ENCODE results near the gene CDC45.
A peak's percentile ranks its signal among the peaks of the same experiment; 100 is the strongest.
"Not testable (repeated sequence)": the region's sequence is repeated elsewhere in the genome, so short reads cannot be mapped to it uniquely, and the experiment has no call there.

Gene CDC45

GRCh38 chr22:19445279-19445982 is 34.3 kb upstream of the CDC45 start:
- H3K36me3 Mint-ChIP-seq, H3K27me3 Mint-ChIP-seq, H3K9me3 Mint-ChIP-seq: not testable (repeated sequence)
- H3K4me3 Mint-ChIP-seq = peak overlapping the region; percentile 53
- H3K4me1 Mint-ChIP-seq = peaks cover 53% of the 10 kb centered on the region
- peak overlapping the region; percentile 53 for H3K27ac Mint-ChIP-seq

- no peaks in the 10 kb centered on the region for H3K27me3 Mint-ChIP-seq
- peak overlapping the region; percentile 93 for H3K4me3 Mint-ChIP-seq
- no peaks in the 10 kb centered on the region for H3K9me3 Mint-ChIP-seq
- peaks cover 8% of the 10 kb centered on the region for H3K36me3 Mint-ChIP-seq
- H3K4me1 Mint-ChIP-seq = peaks cover 53% of the 10 kb centered on the region
- H3K27ac Mint-ChIP-seq = peak overlapping the region; percentile 57
These were observed 33.0 kb upstream of the CDC45 start for GRCh38 chr22:19446603-19447329.

DNA sequence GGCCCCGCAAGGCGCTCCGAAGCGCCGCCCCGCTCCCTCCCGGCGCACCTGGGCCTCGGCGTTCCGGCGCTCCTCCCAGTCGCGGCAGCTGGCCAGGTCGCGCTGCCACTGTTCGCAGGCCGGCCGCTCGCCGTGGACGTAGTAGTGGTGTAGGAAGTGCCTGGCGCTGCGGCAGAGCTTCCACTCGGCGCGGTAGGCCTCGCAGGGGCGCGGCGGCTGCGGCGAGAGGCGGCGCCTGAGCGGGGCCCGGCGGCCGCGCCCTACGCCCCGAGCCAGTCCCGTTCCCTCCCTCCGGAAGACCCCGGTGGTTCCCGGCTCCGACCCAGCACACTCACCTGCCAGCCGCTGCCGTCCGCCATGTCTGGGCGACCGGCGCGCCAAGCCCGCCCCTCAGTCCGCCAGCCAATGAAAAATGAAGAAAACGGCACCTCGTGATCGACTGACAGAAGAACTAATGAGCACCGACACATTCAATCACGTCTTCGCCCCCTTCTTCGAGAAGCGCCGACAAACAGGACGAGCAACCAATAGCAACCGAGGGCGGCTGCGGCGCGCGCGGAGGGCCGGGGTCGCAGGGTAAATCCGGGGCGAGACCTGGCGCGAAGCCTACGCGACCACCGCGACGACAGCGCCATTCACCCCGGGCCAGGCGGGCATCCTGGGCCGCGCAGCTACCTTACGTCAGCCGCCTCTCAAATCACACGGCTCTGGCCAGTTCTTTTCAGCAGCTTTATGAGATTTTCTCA is 32.2 kb upstream of the CDC45 start, which contains the start of gene C22orf39:
C22orf39 (minus strand) TSS at position 382 of the 746 bp plus-strand sequence; CDS start at position 359, 23 bp downstream.
- H3K9me3 Mint-ChIP-seq = no peaks in the 10 kb centered on the region
- peaks cover 9% of the 10 kb centered on the region for H3K36me3 Mint-ChIP-seq
- H3K4me1 Mint-ChIP-seq = peaks cover 50% of the 10 kb centered on the region
- H3K27ac Mint-ChIP-seq = peak within 1 kb of the TSS; percentile 93
- H3K4me3 Mint-ChIP-seq = peak within 1 kb of the TSS; percentile 93
- H3K27me3 Mint-ChIP-seq = no peaks in the 10 kb centered on the region

GRCh38 chr22:19448076-19448607 is 31.6 kb upstream of the CDC45 start:
- peaks cover 46% of the 10 kb centered on the region for H3K4me1 Mint-ChIP-seq
- peak overlapping the region; percentile 93 for H3K4me3 Mint-ChIP-seq
- no peaks in the 10 kb centered on the region for H3K9me3 Mint-ChIP-seq
- H3K36me3 Mint-ChIP-seq = peaks cover 9% of the 10 kb centered on the region
- peak overlapping the region; percentile 93 for H3K27ac Mint-ChIP-seq
- H3K27me3 Mint-ChIP-seq = no peaks in the 10 kb centered on the region

- H3K36me3 Mint-ChIP-seq = peaks cover 9% of the 10 kb centered on the region
- peak overlapping the region; percentile 59 for H3K27ac Mint-ChIP-seq
- no peaks in the 10 kb centered on the region for H3K9me3 Mint-ChIP-seq
- H3K4me1 Mint-ChIP-seq = peaks cover 38% of the 10 kb centered on the region
- no peaks in the 10 kb centered on the region for H3K27me3 Mint-ChIP-seq
- peak overlapping the region; percentile 45 for H3K4me3 Mint-ChIP-seq
These were observed 30.8 kb upstream of the CDC45 start for GRCh38 chr22:19448739-19449421.

DNA sequence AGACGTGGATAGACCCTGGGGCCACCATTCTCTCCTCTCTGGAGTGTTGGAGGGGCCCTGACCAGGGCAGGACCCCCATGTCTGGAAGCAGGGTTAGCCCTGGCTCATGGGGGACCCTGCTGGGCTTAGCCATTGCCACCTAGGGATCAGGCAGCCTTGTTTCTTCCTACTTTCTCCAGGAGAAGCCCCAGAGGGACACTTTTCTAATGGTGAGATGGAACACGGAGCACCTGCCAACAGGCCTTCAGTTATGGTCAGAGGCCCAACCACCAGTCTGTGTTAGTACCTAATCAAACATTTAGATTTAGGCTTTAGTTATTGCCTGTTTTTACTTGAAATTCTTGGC is 30.3 kb upstream of the CDC45 start:
- Mint-ChIP-seq H3K27me3 (no peaks in the 10 kb centered on the region), H3K9me3 (no peaks in the 10 kb centered on the region), H3K4me1 (peaks cover 36% of the 10 kb centered on the region), H3K4me3 (no peak overlapping the region), H3K27ac (no peak overlapping the region), H3K36me3 (peaks cover 9% of the 10 kb centered on the region)

DNA sequence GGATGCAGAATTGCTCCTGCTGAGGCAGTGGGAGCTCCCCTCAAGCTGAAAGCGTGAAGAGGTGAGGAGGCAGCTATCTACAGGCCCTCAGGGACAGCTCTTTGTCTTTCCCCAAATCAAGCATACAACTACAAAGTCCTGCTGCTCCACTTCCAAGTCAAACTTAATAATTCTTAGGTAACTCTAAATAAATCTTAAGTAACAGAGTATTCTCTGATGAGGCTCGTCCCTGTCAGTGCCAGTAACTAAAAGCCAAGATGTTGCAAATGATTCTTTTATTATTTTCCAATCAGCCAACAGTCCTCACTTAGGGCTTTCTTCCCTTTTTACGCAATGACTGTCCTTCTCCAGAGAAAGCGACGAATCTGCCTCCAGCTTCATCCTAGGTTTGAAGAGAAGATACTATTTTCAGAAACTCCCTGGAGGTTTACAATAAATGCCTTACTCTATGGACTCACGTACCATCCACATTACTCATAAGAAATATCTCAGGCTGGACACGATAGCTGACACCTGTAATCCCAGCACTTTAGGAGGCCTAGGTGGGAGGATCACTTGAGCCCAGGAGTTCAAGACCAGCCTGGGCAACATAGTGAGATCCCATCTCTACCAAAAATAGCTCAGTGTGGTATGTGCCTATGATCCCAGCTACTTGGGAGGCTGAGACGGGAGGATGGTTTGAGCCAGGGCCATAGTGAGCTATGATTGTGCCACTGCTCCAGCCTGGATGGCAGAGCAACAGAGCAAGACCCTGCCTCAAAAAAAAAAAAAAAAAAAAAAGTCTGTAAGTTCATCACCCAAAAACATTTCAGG is 29.2 kb upstream of the CDC45 start:
- Mint-ChIP-seq H3K9me3 (no peaks in the 10 kb centered on the region), H3K4me1 (peaks cover 27% of the 10 kb centered on the region), H3K36me3 (peaks cover 14% of the 10 kb centered on the region), H3K4me3 (no peak overlapping the region), H3K27ac (peak overlapping the region; percentile 62), H3K27me3 (no peaks in the 10 kb centered on the region)

DNA sequence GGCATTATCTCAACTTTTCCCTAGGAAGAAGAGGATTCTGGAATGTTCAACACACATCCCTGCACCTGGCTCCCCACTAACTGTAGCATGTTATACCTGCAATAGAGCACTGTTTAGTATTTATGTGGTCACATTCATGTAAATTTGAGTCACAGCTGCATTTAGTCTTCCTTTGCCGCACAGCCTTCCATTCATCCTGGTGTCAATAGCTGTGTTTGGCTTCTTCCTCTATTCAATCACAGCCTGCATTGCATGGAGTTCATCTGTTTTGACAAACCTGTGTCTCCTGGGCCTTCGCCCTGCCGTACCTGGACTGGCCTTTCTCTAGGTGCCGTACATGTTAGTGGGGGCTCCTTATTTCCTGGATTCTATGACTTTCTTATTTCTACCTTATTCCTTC is 28.1 kb upstream of the CDC45 start:
- Mint-ChIP-seq H3K27ac (no peak overlapping the region), H3K36me3 (peaks cover 15% of the 10 kb centered on the region)

GRCh38 chr22:19453718-19454117 is 26.0 kb upstream of the CDC45 start:
- no peak overlapping the region for H3K4me3 Mint-ChIP-seq
- H3K4me1 Mint-ChIP-seq = peaks cover 6% of the 10 kb centered on the region
- H3K27me3 Mint-ChIP-seq = no peaks in the 10 kb centered on the region
- H3K9me3 Mint-ChIP-seq = no peaks in the 10 kb centered on the region
- peaks cover 15% of the 10 kb centered on the region for H3K36me3 Mint-ChIP-seq
- H3K27ac Mint-ChIP-seq = no peak overlapping the region

More for the DNA sequence above, 28.1 kb upstream of the CDC45 start:
- Mint-ChIP-seq H3K4me1 (peaks cover 20% of the 10 kb centered on the region), H3K27me3 (no peaks in the 10 kb centered on the region), H3K9me3 (no peaks in the 10 kb centered on the region), H3K4me3 (no peak overlapping the region)

DNA sequence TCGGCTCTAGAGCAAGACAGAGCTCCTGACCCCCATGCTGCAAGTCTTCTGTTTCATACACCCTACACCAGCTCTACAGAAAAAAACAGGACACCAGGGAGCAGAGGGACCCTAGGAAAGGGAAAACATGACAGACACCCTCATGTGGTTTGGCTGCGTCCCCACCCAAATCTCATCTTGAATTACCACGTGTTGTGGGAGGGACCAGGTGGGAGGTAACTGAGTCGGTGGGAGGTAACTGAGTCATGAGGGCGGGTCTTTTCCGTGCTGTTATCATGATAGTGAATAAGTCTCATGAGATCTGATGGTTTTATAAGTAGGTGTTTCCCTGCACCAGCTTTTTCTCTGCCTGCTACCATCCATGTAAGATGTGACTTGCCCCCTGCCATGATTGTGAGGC is 25.6 kb upstream of the CDC45 start:
- H3K36me3 Mint-ChIP-seq = peaks cover 15% of the 10 kb centered on the region
- H3K4me3 Mint-ChIP-seq = no peak overlapping the region
- no peaks in the 10 kb centered on the region for H3K9me3 Mint-ChIP-seq
- H3K27me3 Mint-ChIP-seq = no peaks in the 10 kb centered on the region
- peaks cover 5% of the 10 kb centered on the region for H3K4me1 Mint-ChIP-seq
- peak overlapping the region; percentile 56 for H3K27ac Mint-ChIP-seq

DNA sequence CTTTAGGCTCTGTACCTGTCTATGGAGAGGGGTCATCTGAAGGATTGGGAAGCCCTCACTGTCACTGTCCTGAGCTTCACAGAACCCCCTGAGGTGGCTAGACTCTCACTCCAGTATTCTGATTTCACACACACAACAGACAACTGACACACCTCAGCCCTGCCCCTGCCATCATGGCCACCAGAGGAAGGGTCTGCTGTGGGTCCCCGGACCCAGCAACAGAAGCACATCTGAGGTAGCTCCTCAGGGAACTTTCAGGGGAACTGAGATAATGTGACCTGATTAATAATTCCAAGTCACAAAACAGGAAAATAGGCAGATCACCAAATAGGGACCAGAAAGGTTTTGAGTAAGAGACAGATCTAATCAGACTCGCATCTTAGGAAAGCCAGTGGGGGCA is 24.7 kb upstream of the CDC45 start:
- peaks cover 5% of the 10 kb centered on the region for H3K4me1 Mint-ChIP-seq
- H3K9me3 Mint-ChIP-seq = no peaks in the 10 kb centered on the region
- no peak overlapping the region for H3K4me3 Mint-ChIP-seq
- H3K27me3 Mint-ChIP-seq = no peaks in the 10 kb centered on the region
- H3K36me3 Mint-ChIP-seq = peaks cover 15% of the 10 kb centered on the region
- H3K27ac Mint-ChIP-seq = no peak overlapping the region

- no peak overlapping the region for H3K27ac Mint-ChIP-seq
- peaks cover 5% of the 10 kb centered on the region for H3K4me1 Mint-ChIP-seq
- H3K4me3 Mint-ChIP-seq = no peak overlapping the region
- peaks cover 15% of the 10 kb centered on the region for H3K36me3 Mint-ChIP-seq
- H3K9me3 Mint-ChIP-seq = no peaks in the 10 kb centered on the region
- H3K27me3 Mint-ChIP-seq = no peaks in the 10 kb centered on the region
These were observed 23.9 kb upstream of the CDC45 start for GRCh38 chr22:19455585-19456370.

DNA sequence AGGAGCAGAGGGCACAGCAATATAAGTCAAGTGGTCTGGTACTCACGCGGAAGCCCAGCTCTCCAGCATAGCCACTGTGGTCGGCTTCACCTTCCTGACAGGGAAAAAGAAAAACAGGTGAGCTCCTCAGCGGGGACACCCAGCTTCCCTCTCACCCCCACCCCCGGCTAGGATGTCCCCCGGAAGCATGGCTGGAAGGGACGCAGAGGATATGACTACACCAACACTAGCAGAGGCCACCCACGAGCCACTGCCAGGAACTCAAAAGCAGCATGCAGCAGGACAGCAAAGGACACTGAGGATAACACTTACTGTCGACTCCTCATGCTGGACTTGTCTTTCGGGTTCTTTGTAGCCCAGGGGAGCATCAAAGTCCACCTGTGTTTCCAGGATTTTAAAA is 23.2 kb upstream of the CDC45 start:
- Mint-ChIP-seq H3K4me3 (no peak overlapping the region), H3K27me3 (no peaks in the 10 kb centered on the region), H3K36me3 (peaks cover 15% of the 10 kb centered on the region), H3K4me1 (peaks cover 5% of the 10 kb centered on the region), H3K9me3 (no peaks in the 10 kb centered on the region), H3K27ac (no peak overlapping the region)

- H3K27me3 Mint-ChIP-seq = no peaks in the 10 kb centered on the region
- no peak overlapping the region for H3K4me3 Mint-ChIP-seq
- H3K27ac Mint-ChIP-seq = no peak overlapping the region
- no peaks in the 10 kb centered on the region for H3K9me3 Mint-ChIP-seq
- H3K36me3 Mint-ChIP-seq = peaks cover 15% of the 10 kb centered on the region
- H3K4me1 Mint-ChIP-seq = peaks cover 5% of the 10 kb centered on the region
These were observed 21.8 kb upstream of the CDC45 start for GRCh38 chr22:19457828-19458428.
